HG02973 (cell line): ENCODE data around the gene CDCP1.

Experiments
- ATAC-seq: cut with Tn5 transposase; IDR thresholded peaks from one replicate; pipeline ENCODE4 v1.9.1; 2021; ENCODE audit warnings: moderate library complexity; ENCODE audit not compliant: unreplicated experiment

Gene CDCP1

GRCh38 chr3:45118615-45119071 is 27.5 kb downstream of the CDCP1 start:
- ATAC-seq = no peak

GRCh38 chr3:45116350-45116749 is 29.8 kb downstream of the CDCP1 start:
- no peak for ATAC-seq

GRCh38 chr3:45113625-45114050 is 32.5 kb downstream of the CDCP1 start:
- no peak for ATAC-seq

GRCh38 chr3:45112939-45113338 is 33.2 kb downstream of the CDCP1 start:
- no peak for ATAC-seq

- ATAC-seq = no peak
These were observed 35.7 kb downstream of the CDCP1 start for GRCh38 chr3:45110509-45110833.

GRCh38 chr3:45109771-45110508 is 36.2 kb downstream of the CDCP1 start:
- no peak for ATAC-seq

GRCh38 chr3:45106874-45107273 is 39.3 kb downstream of the CDCP1 start:
- no peak for ATAC-seq

- ATAC-seq = no peak
These were observed 40.1 kb downstream of the CDCP1 start for GRCh38 chr3:45105855-45106671.

- no peak for ATAC-seq
These were observed 41.2 kb downstream of the CDCP1 start for GRCh38 chr3:45104715-45105711.

- no peak for ATAC-seq
These were observed 42.1 kb downstream of the CDCP1 start for GRCh38 chr3:45103753-45104714.

- ATAC-seq = no peak
These were observed 42.8 kb downstream of the CDCP1 start for GRCh38 chr3:45103334-45103733.

- ATAC-seq = no peak
These were observed 45.2 kb downstream of the CDCP1 start for GRCh38 chr3:45100981-45101407.

- ATAC-seq = no peak
These were observed 47.9 kb downstream of the CDCP1 start for GRCh38 chr3:45098310-45098709.

GRCh38 chr3:45097296-45097883 is 48.8 kb downstream of the CDCP1 start:
- no peak for ATAC-seq

- ATAC-seq = no peak
These were observed 50.2 kb downstream of the CDCP1 start for GRCh38 chr3:45095916-45096526.

- ATAC-seq = no peak
These were observed 53.0 kb downstream of the CDCP1 start for GRCh38 chr3:45093176-45093575.

GRCh38 chr3:45092132-45093031 is 53.8 kb downstream of the CDCP1 start:
- no peak for ATAC-seq

GRCh38 chr3:45090855-45091254 is 55.3 kb downstream of the CDCP1 start:
- no peak for ATAC-seq
